Kidney epithelial cell (primary cell): Measurements from ENCODE around the gene TNNT1. TPM values are rescaled to one million over a fixed set of nuclear protein-coding genes. Genes with fewer than 3 reads are reported as not detected.
A peak's percentile ranks its signal among the peaks of the same experiment; 100 is the strongest.

Source experiments
- DNase-seq: peaks from one replicate; pipeline ENCODE4 v3.0.0-alpha.2; 2010; ENCODE audit warnings: low read depth
- H3K27me3 ChIP-seq: 2 replicates; pipeline ENCODE4 v1.6.0; 2011; ENCODE audit warnings: low read length; ENCODE audit not compliant: control insufficient read depth, insufficient read depth
- H3K36me3 ChIP-seq: 2 replicates; pipeline ENCODE4 v1.5.1; 2011; ENCODE audit warnings: low read length; ENCODE audit not compliant: control insufficient read depth, insufficient read depth
- H3K4me3 ChIP-seq: 2 replicates; pipeline ENCODE4 v1.5.1; 2011; ENCODE audit warnings: low read depth, mild to moderate bottlenecking, control low read depth, low read length
- total RNA-seq: library from RNA; depleted of rRNA; stranded (reverse); fragments of >200 nt; gene quantifications from 2 replicates; pipeline ENCODE4 v1.2.3, GENCODE V29; 2015
- TF ChIP-seq, protein P1 (sequence below): IDR thresholded peaks from 2 replicates; pipeline ENCODE4 v1.5.1; 2011; ENCODE audit warnings: mild to moderate bottlenecking, moderate library complexity, low read length, control low read depth, inconsistent platforms; ENCODE audit not compliant: insufficient read depth, poor library complexity, severe bottlenecking

Gene TNNT1
- total RNA-seq, 1 donor from 2014 or later = 7.1 TPM

DNA sequence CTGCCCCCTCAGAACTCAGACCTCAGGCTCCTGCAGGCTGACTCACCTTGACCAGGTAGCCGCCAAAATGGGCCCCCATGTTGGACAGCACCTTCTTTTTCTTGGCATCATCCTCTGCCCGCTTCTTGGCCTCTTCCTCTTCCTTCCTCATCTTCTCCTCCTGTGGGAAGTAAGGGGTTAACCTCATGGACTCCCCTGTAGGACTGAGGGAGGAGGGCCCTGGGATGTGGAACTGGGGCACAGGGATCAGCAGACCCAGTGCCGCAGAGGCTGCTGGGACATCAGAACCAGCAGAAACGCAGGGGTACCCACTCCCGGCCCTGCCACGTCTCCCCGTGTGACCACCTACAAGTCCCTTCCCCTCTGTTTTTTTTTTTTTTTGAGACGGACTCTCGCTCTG, 11.1 kb downstream of the TNNT1 start:
- DNase-seq = no peak
- TF ChIP-seq, protein P1, sequence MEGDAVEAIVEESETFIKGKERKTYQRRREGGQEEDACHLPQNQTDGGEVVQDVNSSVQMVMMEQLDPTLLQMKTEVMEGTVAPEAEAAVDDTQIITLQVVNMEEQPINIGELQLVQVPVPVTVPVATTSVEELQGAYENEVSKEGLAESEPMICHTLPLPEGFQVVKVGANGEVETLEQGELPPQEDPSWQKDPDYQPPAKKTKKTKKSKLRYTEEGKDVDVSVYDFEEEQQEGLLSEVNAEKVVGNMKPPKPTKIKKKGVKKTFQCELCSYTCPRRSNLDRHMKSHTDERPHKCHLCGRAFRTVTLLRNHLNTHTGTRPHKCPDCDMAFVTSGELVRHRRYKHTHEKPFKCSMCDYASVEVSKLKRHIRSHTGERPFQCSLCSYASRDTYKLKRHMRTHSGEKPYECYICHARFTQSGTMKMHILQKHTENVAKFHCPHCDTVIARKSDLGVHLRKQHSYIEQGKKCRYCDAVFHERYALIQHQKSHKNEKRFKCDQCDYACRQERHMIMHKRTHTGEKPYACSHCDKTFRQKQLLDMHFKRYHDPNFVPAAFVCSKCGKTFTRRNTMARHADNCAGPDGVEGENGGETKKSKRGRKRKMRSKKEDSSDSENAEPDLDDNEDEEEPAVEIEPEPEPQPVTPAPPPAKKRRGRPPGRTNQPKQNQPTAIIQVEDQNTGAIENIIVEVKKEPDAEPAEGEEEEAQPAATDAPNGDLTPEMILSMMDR = no peak
- peaks cover 8% of the 10 kb centered on the region for H3K27me3 ChIP-seq

DNA sequence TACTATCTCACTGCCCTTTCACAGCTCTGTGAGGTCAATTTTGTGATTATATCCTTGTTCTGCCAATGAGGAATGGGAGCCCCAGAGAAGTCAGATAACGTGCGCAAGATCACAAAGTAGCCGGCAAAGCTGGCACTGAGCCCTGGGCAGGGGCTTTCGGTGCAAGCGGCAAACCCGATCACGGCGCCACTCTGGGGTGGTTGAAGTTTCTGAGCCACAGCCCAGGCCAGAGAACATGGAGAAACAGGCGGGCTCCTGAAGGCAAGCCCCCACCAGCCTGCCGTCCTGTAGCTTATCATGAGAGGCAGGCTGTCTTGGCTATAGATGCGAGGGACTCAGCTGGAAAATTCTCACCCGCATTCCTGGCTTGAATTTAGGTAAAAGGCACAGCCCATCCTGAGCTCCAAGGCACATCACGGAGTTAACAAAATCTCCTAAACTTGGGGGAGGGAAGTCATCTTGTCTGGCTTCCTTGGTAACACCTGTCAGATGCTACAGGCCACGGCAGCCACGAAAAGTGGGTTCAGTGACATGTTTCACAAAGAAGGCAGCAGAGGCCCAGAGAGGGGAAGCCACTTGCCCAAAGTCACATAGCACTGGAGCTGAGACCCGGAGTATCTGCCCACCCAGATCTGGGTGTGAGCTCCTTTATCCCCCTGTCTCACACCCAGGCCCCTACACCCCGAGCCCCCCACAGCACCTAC, 12.5 kb downstream of the TNNT1 start:
- Histone ChIP-seq H3K4me3 (no peak overlapping the region), H3K27me3 (peaks cover 3% of the 10 kb centered on the region), H3K36me3 (no peaks in the 10 kb centered on the region)
- DNase-seq = no peak
- TF ChIP-seq, protein P1 = no peak

More for the DNA sequence above, 11.1 kb downstream of the TNNT1 start:
- no peaks in the 10 kb centered on the region for H3K36me3 ChIP-seq
- H3K4me3 ChIP-seq = no peak overlapping the region

DNA sequence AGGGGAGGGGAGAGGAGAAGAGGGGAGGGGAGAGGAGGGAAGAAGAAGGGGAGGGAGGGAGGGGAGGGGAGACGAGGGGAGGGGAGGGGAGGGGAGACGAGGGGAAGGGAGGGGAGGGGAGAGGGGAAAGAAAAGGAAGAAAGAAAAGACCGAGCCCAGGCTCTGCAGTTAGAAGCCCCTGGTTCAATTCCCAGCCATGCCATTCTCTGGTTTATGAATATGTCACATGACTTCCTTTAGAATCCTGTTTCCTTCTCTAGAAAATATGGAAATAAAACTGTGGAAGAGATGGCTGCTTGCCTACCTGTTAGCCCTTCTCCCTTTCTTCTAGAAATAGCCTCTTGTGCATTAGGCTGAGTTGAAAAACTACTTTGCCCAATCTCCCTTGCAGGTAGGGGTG, 14.3 kb downstream of the TNNT1 start:
- no peak for DNase-seq
- TF ChIP-seq, protein P1 = no peak
- Histone ChIP-seq H3K36me3 (no peaks in the 10 kb centered on the region), H3K27me3 (peaks cover 5% of the 10 kb centered on the region), H3K4me3 (no peak overlapping the region)

DNA sequence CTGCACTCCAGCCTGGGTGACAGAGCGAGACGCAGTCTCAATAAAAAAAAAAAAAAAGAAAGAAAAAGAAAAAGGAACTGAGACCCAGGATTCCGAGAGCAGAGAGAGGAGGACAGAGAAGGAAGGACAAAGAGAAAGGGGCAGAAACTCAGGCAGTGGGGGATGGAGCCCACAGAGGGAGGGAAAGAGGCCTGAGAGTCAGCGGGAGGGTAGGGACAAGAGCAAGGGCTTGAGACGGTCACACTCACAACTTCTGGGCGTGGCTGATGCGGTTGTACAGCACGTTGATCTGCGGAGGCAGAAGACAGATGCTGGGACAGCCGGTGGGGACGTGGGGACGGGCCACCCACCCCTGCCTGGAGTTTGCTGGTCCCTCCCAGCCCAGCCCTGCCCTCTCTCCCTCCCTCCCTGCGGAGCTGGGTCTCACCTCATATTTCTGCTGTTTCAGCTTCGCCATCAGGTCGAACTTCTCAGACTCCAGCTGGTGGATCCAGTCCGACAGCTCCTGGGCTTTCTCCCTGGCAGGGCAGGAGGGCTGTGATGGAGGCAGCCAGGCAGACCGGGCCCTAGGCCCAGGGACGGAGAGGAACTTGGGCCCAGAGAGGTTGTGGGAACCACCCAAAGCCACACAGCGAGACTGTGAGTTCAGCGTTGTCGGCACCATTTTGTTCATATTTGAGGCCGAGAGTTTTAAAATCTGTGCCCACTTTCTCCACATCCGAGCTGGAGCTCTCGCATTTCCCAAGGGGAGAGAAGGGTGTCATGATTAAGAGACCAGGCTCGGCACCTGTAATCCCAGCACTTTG, 15.2 kb downstream of the TNNT1 start:
- Histone ChIP-seq H3K27me3 (peaks cover 5% of the 10 kb centered on the region), H3K36me3 (no peaks in the 10 kb centered on the region), H3K4me3 (no peak overlapping the region)
- no peak for DNase-seq
- TF ChIP-seq, protein P1 = no peak

DNA sequence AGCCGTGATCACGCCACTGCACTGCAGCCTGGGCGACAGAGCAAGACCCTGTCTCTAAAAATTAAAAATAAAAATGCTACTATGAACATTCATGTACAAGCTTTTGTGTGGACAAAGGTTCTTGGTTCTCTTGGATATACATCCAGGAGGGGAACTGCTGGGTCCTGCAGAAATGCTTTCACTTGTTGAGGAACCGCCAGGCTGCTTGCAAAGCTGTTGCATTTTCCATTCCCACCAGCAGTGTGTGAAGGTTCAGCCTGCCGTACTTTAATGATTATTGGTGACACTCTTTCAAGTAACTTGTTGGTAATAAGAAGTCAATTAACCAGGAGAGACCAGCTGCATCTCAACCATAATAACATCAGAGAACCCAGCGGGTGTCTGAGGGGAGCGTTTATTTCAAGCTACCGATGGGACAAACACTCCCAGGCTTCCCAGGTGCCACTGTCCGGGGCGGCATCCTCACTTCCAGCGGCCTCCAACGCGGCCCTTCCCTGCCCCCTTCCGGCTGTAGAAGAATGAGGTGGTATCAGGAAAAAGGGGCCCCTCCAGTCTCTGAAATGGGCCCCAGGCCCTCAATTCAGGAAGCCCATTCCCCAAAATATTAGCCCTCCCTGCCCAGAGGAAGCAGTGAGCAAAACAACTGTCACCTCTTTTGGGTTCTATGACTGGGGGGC, 16.4 kb downstream of the TNNT1 start:
- TF ChIP-seq, protein P1 = peak; percentile 27
- Histone ChIP-seq H3K4me3 (no peak overlapping the region), H3K27me3 (peaks cover 5% of the 10 kb centered on the region), H3K36me3 (no peaks in the 10 kb centered on the region)
- no peak for DNase-seq
